Brain microvascular endothelial cell (primary cell): ENCODE data around the gene EDN3.

Experiments
- DNase-seq: peaks from one replicate; pipeline ENCODE4 v3.0.0-alpha.2; 2020
- H3K27ac ChIP-seq: fragments of 250-450 bp; sonication (Bioruptor Pico); 2 replicates; pipeline ENCODE4 v1.5.1; 2020; ENCODE audit warnings: mild to moderate bottlenecking, moderate library complexity
- H3K27me3 ChIP-seq: fragments of 250-450 bp; sonication (Bioruptor Pico); replicated peaks from 2 replicates; pipeline ENCODE4 v1.5.1; 2020; ENCODE audit warnings: mild to moderate bottlenecking
- H3K36me3 ChIP-seq: fragments of 250-450 bp; sonication (Bioruptor Pico); replicated peaks from 2 replicates; pipeline ENCODE4 v1.5.1; 2020; ENCODE audit warnings: mild to moderate bottlenecking
- H3K4me3 ChIP-seq: 2 replicates; pipeline ENCODE4 v1.5.1; 2011; ENCODE audit warnings: low read depth, mild to moderate bottlenecking, control low read depth, low read length, moderate library complexity
- CTCF ChIP-seq: IDR thresholded peaks from 2 replicates; pipeline ENCODE4 v1.5.1; 2011; ENCODE audit warnings: low read depth, mild to moderate bottlenecking, moderate library complexity, low read length, control low read depth, inconsistent platforms; ENCODE audit errors: missing control alignments
- in situ Hi-C: cut with HindIII; loops from 2 replicates; pipeline ENCODE4 v1.10.0; 2017; ENCODE audit warnings: low sequenced_read_pairs, low pct_ligation_motif_present

EDN3 gene

GRCh38 chr20:59324521-59325141, 24.2 kb downstream of the EDN3 start:
- Histone ChIP-seq H3K27ac (no peak overlapping the region), H3K27me3 (no peaks in the 10 kb centered on the region), H3K4me3 (no peak overlapping the region), H3K36me3 (no peaks in the 10 kb centered on the region)
- in situ Hi-C loops = no loop called here
- DNase-seq = no peak
- TF ChIP-seq CTCF = no peak

GRCh38 chr20:59325142-59325523, 24.7 kb downstream of the EDN3 start:
- in situ Hi-C loops = no loop called here
- H3K4me3 ChIP-seq = no peak overlapping the region

GRCh38 chr20:59326188-59326587, 25.8 kb downstream of the EDN3 start:
- in situ Hi-C loops = no loop called here
- no peaks in the 10 kb centered on the region for H3K27me3 ChIP-seq

More at GRCh38 chr20:59325142-59325523, 24.7 kb downstream of the EDN3 start:
- Histone ChIP-seq H3K36me3 (no peaks in the 10 kb centered on the region), H3K27me3 (no peaks in the 10 kb centered on the region), H3K27ac (no peak overlapping the region)
- TF ChIP-seq CTCF = no peak
- DNase-seq = no peak

GRCh38 chr20:59328071-59328470, 27.7 kb downstream of the EDN3 start:
- Histone ChIP-seq H3K4me3 (no peak overlapping the region), H3K27me3 (no peaks in the 10 kb centered on the region), H3K27ac (no peak overlapping the region), H3K36me3 (no peaks in the 10 kb centered on the region)
- in situ Hi-C loops = no loop called here
- TF ChIP-seq CTCF = no peak
- DNase-seq = no peak

More at GRCh38 chr20:59326188-59326587, 25.8 kb downstream of the EDN3 start:
- TF ChIP-seq CTCF = no peak
- H3K4me3 ChIP-seq = no peak overlapping the region
- no peaks in the 10 kb centered on the region for H3K36me3 ChIP-seq
- no peak for DNase-seq
- H3K27ac ChIP-seq = no peak overlapping the region

- Histone ChIP-seq H3K27me3 (no peaks in the 10 kb centered on the region), H3K4me3 (no peak overlapping the region), H3K36me3 (no peaks in the 10 kb centered on the region), H3K27ac (no peak overlapping the region)
- in situ Hi-C loops = no loop called here
- no peak for DNase-seq
- TF ChIP-seq CTCF = no peak
These were observed 31.4 kb downstream of the EDN3 start for GRCh38 chr20:59331721-59332329.

GRCh38 chr20:59333260-59333845, 32.9 kb downstream of the EDN3 start:
- H3K27ac ChIP-seq = no peak overlapping the region
- H3K4me3 ChIP-seq = no peak overlapping the region
- TF ChIP-seq CTCF = no peak
- H3K36me3 ChIP-seq = no peaks in the 10 kb centered on the region
- in situ Hi-C loops = no loop called here
- no peaks in the 10 kb centered on the region for H3K27me3 ChIP-seq
- no peak for DNase-seq
